ENCODE results near the gene OR2H1. TPM values are rescaled to one million over a fixed set of nuclear protein-coding genes. Genes with fewer than 3 reads are reported as not detected.

Gene OR2H1
- total RNA-seq: not detected
- long read RNA-seq: 0 reads

GRCh38 chr6:29456971-29457370, at the start of gene OR2H1, which contains the start of gene OR11A1:
TSS of gene OR2H1 (plus strand) at chr6:29457155. CDS start at chr6:29461770, 4,615 bp downstream.
TSS of gene OR11A1 (minus strand) at chr6:29457071. CDS start at chr6:29427641, 29,430 bp downstream.
- H3K27me3 ChIP-seq: no peaks in the 10 kb centered on the region
- intact Hi-C loops (cut with DNase I): no loop called here
- TF ChIP-seq CTCF (IDR thresholded peaks at IDR 0.05): no peak
- no peak for DNase-seq
- H3K9me3 ChIP-seq: no peaks in the 10 kb centered on the region
- H3K27ac ChIP-seq: no peak within 1 kb of the TSS
- H3K4me3 ChIP-seq: no peak within 1 kb of the TSS
- H3K4me1 ChIP-seq: no peaks in the 10 kb centered on the region
- H3K36me3 ChIP-seq: no peaks in the 10 kb centered on the region
- ATAC-seq: no peak

DNA sequence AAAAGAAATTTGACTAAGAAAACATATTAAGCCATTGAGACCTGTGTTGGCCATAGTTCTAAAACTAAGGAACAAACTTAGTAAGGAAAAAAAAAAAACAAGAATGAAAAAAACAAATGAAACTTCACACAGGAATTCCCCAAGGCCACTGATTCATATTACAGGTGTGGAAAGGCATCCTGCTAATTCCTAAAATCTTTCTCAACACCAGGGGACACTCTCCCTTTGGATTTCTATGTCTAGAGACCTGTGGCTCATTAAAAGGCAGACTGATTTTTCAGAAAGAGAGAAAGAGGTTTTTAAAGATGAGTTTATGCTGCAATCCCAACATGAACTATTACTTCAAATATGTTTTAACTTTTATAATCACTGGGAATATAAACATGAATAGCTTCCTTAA, 42.4 kb upstream of the OR2H1 start, which contains the start of gene OR12D1:
Gene OR12D1, plus strand, starts transcription at position 341 of the 400 bp plus-strand sequence.
- H3K4me3 ChIP-seq: no peak within 1 kb of the TSS
- DNase-seq (no peak), ATAC-seq (no peak)
- H3K9me3 ChIP-seq: no peaks in the 10 kb centered on the region
- H3K27me3 ChIP-seq: no peaks in the 10 kb centered on the region
- intact Hi-C loops (cut with DNase I): no loop called here
- no peak for TF ChIP-seq CTCF (IDR thresholded peaks at IDR 0.05)
- H3K27ac ChIP-seq: no peak within 1 kb of the TSS
- H3K36me3 ChIP-seq: no peaks in the 10 kb centered on the region
- no peaks in the 10 kb centered on the region for H3K4me1 ChIP-seq

GRCh38 chr6:29419516-29419915, 37.4 kb upstream of the OR2H1 start:
- H3K27ac ChIP-seq: no peak overlapping the region
- no peaks in the 10 kb centered on the region for H3K9me3 ChIP-seq
- TF ChIP-seq CTCF (IDR thresholded peaks at IDR 0.05): no peak
- intact Hi-C loops (cut with DNase I): no loop called here
- ATAC-seq (no peak), DNase-seq (no peak)
- no peaks in the 10 kb centered on the region for H3K36me3 ChIP-seq
- H3K4me3 ChIP-seq: no peak overlapping the region
- H3K4me1 ChIP-seq: no peaks in the 10 kb centered on the region
- H3K27me3 ChIP-seq: no peaks in the 10 kb centered on the region

DNA sequence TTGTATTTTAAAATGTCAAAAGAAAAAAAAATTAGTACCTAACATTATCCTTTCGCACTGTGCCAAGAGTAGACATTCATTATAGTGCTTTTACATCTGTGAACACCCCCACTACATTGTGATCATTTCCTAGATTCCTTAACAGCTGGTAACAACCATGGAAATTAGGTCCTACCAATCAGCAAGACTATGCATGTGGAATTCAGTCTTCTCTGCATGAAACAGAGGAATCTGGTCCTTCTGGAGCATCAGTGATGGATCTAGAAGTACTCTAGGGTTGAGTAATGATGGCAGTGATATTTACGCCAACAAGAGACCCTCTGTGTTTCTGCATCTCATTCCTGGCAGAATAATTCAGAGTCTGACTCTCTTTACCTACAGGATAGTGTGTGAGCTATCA, 32.8 kb upstream of the OR2H1 start:
- H3K4me3 ChIP-seq: no peak overlapping the region
- no peak for DNase-seq
- no peaks in the 10 kb centered on the region for H3K9me3 ChIP-seq
- no peak for TF ChIP-seq CTCF (IDR thresholded peaks at IDR 0.05)
- H3K4me1 ChIP-seq: no peaks in the 10 kb centered on the region
- intact Hi-C loops (cut with DNase I): no loop called here
- no peak overlapping the region for H3K27ac ChIP-seq
- no peaks in the 10 kb centered on the region for H3K36me3 ChIP-seq
- H3K27me3 ChIP-seq: no peaks in the 10 kb centered on the region
- ATAC-seq: no peak

DNA sequence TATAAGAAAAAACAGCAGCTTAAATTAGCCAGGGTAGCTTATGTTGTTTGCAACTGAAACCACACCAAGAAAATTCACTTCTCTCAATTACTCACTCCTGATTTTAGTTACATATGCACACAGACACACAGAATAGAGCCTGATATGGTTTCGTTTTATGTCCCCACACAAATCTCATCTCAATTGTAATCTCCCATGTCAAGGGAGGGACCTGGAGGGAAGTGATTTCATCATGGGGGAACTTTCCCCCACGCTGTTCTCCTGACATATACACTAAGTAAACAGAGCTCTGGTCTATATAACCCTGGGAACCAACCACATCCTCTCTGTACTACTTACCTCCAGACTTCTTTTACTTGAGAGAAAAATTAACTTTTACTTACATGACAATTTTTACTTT, 32.4 kb upstream of the OR2H1 start:
- DNase-seq: no peak
- no peak for TF ChIP-seq CTCF (IDR thresholded peaks at IDR 0.05)
- Histone ChIP-seq H3K36me3 (no peaks in the 10 kb centered on the region), H3K4me3 (no peak overlapping the region), H3K9me3 (no peaks in the 10 kb centered on the region), H3K27me3 (no peaks in the 10 kb centered on the region), H3K27ac (no peak overlapping the region), H3K4me1 (no peaks in the 10 kb centered on the region)
- intact Hi-C loops (cut with DNase I): no loop called here
- no peak for ATAC-seq

- Histone ChIP-seq H3K36me3 (no peaks in the 10 kb centered on the region), H3K27me3 (no peaks in the 10 kb centered on the region), H3K4me1 (no peaks in the 10 kb centered on the region), H3K4me3 (no peak overlapping the region), H3K27ac (no peak overlapping the region), H3K9me3 (no peaks in the 10 kb centered on the region)
- TF ChIP-seq CTCF (IDR thresholded peaks at IDR 0.05): no peak
- no peak for DNase-seq
- no peak for ATAC-seq
- intact Hi-C loops (cut with DNase I): no loop called here
Measured at GRCh38 chr6:29425075-29425474, 31.9 kb upstream of the OR2H1 start.

All from upper lobe of right lung (tissue), 1 donor.